WI38 (cell line): ENCODE results near the gene INO80B.
A peak's percentile ranks its signal among the peaks of the same experiment; 100 is the strongest.

Source experiments
- H3K4me3 ChIP-seq: 2 replicates; pipeline ENCODE4 v1.5.1; 2011; ENCODE audit warnings: low read depth, mild to moderate bottlenecking, control low read depth, low read length
- TF ChIP-seq, protein P1 (sequence below): IDR thresholded peaks from 2 replicates; pipeline ENCODE4 v1.5.1; 2012; ENCODE audit warnings: low read depth, mild to moderate bottlenecking, control low read depth, low read length

INO80B gene

DNA sequence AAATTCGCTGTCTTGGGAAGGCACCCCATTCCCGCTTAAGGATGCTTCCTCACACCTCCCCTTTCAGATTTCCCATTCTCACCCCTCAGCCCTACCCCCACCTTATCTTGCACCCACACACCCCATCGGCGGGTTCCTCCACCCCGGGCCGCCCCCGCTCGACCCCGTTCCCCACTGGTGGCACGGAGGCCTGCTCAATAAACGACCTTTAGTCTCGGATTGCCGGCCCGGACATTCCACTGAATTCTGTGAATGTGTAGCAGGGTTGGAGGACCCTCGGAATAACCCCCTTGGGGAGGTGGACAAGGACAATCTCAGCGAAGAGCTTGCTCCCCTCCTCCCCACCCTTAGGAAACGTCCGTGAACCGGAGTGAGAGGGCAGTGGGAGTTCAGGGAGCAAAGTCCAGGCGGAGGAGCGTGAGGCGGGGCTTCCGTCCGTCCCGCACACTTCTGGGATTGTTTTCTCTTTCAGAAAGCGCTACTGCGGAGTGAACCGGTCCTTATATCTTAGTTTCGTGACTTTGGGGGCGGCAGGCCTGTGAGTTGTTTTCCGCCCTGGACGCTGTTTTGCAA is 47.3 kb downstream of the INO80B start:
- TF ChIP-seq, protein P1, sequence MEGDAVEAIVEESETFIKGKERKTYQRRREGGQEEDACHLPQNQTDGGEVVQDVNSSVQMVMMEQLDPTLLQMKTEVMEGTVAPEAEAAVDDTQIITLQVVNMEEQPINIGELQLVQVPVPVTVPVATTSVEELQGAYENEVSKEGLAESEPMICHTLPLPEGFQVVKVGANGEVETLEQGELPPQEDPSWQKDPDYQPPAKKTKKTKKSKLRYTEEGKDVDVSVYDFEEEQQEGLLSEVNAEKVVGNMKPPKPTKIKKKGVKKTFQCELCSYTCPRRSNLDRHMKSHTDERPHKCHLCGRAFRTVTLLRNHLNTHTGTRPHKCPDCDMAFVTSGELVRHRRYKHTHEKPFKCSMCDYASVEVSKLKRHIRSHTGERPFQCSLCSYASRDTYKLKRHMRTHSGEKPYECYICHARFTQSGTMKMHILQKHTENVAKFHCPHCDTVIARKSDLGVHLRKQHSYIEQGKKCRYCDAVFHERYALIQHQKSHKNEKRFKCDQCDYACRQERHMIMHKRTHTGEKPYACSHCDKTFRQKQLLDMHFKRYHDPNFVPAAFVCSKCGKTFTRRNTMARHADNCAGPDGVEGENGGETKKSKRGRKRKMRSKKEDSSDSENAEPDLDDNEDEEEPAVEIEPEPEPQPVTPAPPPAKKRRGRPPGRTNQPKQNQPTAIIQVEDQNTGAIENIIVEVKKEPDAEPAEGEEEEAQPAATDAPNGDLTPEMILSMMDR, result no peak
- peak overlapping the region; percentile 59 for H3K4me3 ChIP-seq

GRCh38 chr2:74502720-74503505 is 48.0 kb downstream of the INO80B start:
- H3K4me3 ChIP-seq, result peak overlapping the region; percentile 59
- TF ChIP-seq, protein P1, result no peak

DNA sequence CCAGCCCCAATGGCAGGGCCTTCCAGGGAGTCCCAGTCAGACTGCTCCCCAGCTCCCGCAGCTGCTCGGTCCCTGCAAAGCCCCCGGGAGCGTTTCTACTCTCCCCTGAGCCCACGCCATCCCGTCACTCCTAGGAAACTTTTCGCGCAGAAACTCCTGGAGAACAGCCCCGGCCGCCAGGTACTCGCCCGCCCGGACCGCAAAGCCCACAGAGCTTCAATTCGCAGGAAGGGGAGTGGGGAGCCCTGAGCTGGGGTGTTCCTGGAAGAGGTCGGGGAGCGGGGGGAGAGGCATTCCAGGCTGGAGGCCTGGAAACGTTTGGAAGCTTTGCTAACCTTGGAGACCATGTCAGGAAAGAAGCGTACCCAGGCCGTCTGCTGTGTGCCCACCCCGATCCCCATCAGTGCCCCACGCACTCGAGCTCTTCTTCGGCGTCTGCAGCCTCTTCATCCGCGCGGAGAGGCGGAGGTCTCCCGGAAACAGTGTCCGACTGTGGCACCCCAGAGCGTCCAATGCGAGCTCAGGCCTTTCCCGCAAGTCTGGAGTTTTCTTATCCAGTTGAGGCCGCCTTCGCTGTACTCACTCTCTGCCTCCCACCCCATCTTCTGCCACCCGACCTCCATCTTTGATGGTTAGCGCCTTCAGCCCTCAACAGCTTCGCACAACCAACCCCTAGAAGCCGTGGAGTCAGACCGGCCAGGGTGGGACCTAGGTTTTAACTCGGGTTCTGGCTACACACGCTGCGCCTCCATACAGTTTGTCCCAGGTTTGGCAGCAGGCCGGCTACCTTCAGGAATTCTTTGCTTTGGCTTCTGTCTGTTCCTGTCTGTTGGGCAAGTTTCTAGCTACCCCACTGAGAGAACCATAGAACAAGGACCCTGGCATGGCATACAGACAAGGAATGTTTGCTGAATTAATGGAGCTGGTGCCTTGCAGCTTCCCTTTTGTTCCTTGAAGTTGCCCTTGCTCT is 48.9 kb downstream of the INO80B start:
- H3K4me3 ChIP-seq, result peak overlapping the region; percentile 59
- TF ChIP-seq, protein P1, result no peak

DNA sequence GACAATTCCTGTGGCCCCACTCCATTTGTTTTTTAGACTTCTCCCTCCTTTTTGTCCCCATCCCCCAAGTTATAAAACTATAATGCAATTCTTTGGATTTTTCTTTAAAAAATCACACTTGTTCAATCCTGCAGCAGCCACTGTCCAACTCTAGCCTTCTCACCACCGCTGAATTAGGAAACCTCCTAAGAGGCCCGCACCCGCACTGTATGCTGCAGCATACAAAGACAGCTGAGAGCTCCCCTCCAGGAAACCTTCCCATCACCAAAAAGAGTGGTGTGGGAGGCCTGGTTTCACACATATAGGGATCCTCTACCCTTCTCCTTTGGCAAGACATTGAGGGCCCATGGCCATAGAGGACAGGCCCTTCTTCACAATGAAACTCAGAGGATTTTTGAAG is 49.7 kb downstream of the INO80B start:
- TF ChIP-seq, protein P1, result no peak
- H3K4me3 ChIP-seq, result no peak overlapping the region

GRCh38 chr2:74505448-74506246 is 50.8 kb downstream of the INO80B start:
- TF ChIP-seq, protein P1, result no peak
- H3K4me3 ChIP-seq, result peak overlapping the region; percentile 25

DNA sequence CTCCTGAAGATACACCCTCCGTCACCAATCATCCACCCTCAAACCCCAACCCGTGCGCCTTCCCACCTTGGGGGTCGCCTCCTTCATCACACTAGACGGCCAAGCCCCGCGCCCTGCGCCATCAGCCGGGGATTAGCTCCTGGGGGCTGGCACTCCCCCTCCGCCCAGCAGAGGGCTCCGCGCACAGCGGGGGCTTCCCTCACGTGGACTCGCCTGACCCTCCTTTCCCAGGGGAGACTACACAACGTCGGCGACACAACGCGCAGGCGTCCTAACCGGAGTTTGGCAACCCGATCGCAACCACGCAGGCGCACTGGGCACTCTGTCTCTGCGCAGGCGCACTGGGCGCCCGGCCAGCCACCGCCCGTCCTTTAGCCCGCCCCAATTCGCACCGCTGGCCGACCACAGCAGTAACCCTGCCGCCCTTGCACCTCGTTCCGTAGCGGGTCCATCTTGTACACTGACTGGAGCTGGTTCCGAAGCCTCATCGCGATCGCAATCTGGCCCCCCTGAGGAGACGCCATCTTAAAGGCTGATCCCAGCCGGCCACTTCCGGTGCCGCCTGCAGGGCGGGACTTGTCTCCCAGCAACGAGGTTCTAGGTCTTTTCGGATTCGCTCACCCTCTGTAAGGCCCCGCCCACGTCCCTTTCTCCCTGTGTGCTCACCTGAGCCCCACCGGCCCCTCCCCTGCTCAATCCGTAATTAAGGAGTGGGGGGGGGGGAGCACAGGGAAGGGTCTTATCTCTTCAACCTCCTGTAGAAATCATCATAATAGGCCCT is 52.4 kb downstream of the INO80B start, which contains the start of gene PCGF1:
Gene PCGF1 (minus strand): TSS at position 551 of the 781 bp plus-strand sequence. CDS start 27 bp downstream, at position 524.
- H3K4me3 ChIP-seq, result peak within 1 kb of the TSS; percentile 87
- TF ChIP-seq, protein P1, result 0 out of 2 replicates have a peak, but pooled peaks have one; percentile 9
